K562 (cell line): ENCODE measurements around the gene SEC16A. TPM values are rescaled to one million over a fixed set of nuclear protein-coding genes. Genes with fewer than 3 reads are reported as not detected.
A peak's percentile ranks its signal among the peaks of the same experiment; 100 is the strongest.

Experiments
- ARID4B ChIP-seq: sonication (generic); formaldehyde crosslinking; IDR thresholded peaks from 2 replicates; pipeline ENCODE4 v1.8.0; 2022; ENCODE audit warnings: mild to moderate bottlenecking, missing genetic modification reagents
- CBX1 ChIP-seq: sonication (generic); IDR thresholded peaks from 2 replicates; pipeline ENCODE4 v1.6.1; 2016; ENCODE audit warnings: antibody characterized with exemption, low read depth, mild to moderate bottlenecking
- HOXB6 ChIP-seq: fragments of 250-450 bp; sonication (Bioruptor Pico); IDR thresholded peaks from 2 replicates; pipeline ENCODE4 v1.5.1; 2022; ENCODE audit warnings: mild to moderate bottlenecking, borderline replicate concordance
- KLF6 ChIP-seq: fragments of 250-450 bp; sonication (Bioruptor Pico); IDR thresholded peaks from 2 replicates; pipeline ENCODE4 v1.4.0; 2020; ENCODE audit warnings: mild to moderate bottlenecking, moderate library complexity, borderline replicate concordance
- MTA3 ChIP-seq: fragments of 450-650 bp; formaldehyde crosslinking; IDR thresholded peaks from 2 replicates; pipeline ENCODE4 v1.6.1; 2017; ENCODE audit warnings: mild to moderate bottlenecking, borderline replicate concordance
- NR2F6 ChIP-seq: fragments of 450-650 bp; formaldehyde crosslinking; IDR thresholded peaks from 2 replicates; pipeline ENCODE4 v1.4.0; 2020; ENCODE audit warnings: mild to moderate bottlenecking
- RFX5 ChIP-seq: IDR thresholded peaks from 2 replicates; pipeline ENCODE4 v1.6.1; 2011; ENCODE audit warnings: low read depth, mild to moderate bottlenecking, improper control_type of control experiment, low read length
- RREB1 ChIP-seq: fragments of 250-450 bp; sonication (Bioruptor Pico); IDR thresholded peaks from 2 replicates; pipeline ENCODE4 v1.4.0; 2020
- SNIP1 ChIP-seq: fragments of 450-650 bp; IDR thresholded peaks from 2 replicates; pipeline ENCODE4 v1.7.1; 2017; ENCODE audit warnings: low read depth, mild to moderate bottlenecking
- SRSF7 ChIP-seq: fragments of 200-400 bp; formaldehyde crosslinking; optimal IDR thresholded peaks from 2 replicates; pipeline ENCODE3; 2017; ENCODE audit warnings: mild to moderate bottlenecking, low read depth, low read length
- THRB ChIP-seq: fragments of 450-650 bp; formaldehyde crosslinking; conservative IDR thresholded peaks from 2 replicates; pipeline ENCODE4 v1.4.0; 2022; ENCODE audit warnings: mild to moderate bottlenecking, missing genetic modification characterization
- ZNF165 ChIP-seq: fragments of 250-450 bp; sonication (Bioruptor Pico); IDR thresholded peaks from 2 replicates; pipeline ENCODE4 v1.4.0; 2020; ENCODE audit warnings: borderline replicate concordance
- ZNF445 ChIP-seq: fragments of 250-450 bp; sonication (Bioruptor Pico); IDR thresholded peaks from 2 replicates; pipeline ENCODE4 v1.4.0; 2020; ENCODE audit warnings: low read depth, mild to moderate bottlenecking, moderate library complexity
- polyA plus RNA-seq, 8 experiments: library from polyadenylated mRNA; depleted of rRNA in 4 of 8; stranded (reverse) in 5 of 8; unstranded in 3 of 8; fragments of >200 nt; fragmentation: Nextera tagmentation in 2 of 8; fragmentation: Illumina TruSeq in 1 of 8; extraction: Ambion mirVana in 2 of 8; extraction: Trizol in 1 of 8; gene quantifications; 2 replicates each; pipeline versions ENCODE4 v1.2.1 to v1.2.3, GENCODE V29; 2011 to 2014; ENCODE audit warnings: inconsistent platforms in 1 of 8, missing spikeins in 1 of 8
- total RNA-seq, 7 experiments: library from RNA; depleted of rRNA in 6 of 7; stranded (reverse); fragments of >200 nt in 6 of 7; fragmentation: Illumina TruSeq in 2 of 7; extraction: Trizol in 2 of 7; gene quantifications; 2 replicates each; pipeline versions ENCODE4 v1.2.1 to v1.2.3, GENCODE V29; 2011 to 2021; ENCODE audit warnings: low replicate concordance in 1 of 7
- TF ChIP-seq, protein P1 (sequence below): fragments of 450-650 bp; IDR thresholded peaks from 2 replicates; pipeline ENCODE4 v1.6.1; 2018; ENCODE audit warnings: mild to moderate bottlenecking, low read depth; ENCODE audit not compliant: partially characterized antibody

The SEC16A gene
- total and polyA plus RNA-seq, 9 of the 15 experiments (the other 6 are each of a cell fraction or from before 2014, with no cell fraction given): 8.3 to 62.8 (median 14.0) TPM

DNA sequence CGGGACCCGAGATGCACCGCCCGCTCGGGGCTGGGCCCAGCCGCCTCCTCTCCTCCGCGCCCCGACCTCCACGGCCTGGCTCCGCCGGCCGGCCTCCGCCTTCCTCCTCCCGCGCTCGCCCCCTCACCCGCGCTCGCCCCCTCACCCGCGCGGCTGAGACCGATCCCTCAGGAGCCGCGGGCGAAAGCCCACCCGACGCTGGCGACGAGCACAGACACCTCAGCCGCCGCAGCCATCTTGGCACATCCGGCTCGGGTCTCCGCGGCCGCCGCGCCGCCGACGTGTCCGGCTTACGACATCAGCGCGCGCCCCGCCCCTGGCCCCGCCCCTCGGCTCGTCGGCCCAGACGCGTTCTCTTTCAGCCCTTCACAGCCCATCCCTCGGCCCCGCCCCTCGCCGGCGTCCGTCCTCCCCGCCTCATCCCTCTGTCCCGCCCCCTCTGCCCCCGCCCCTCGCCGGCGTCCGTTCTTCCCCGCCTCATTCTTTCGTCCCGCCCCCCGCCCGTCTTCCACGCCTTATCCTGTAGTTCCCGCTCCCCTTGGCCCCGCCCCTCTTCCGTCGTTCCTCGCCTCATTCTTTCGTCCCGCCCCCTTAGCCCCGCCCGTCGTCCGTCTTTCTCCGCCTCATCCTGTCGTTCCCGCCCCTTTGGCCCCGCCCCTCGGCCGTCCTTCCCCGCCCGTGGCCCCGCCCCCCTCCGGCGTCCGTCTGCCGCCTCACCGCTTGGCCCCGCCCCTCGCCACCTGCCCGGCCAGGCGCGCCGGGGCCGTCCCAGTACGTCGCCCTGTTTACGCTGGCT lies at the start of gene SEC16A (continued):
- TF ChIP-seq ARID4B: peak; percentile 61; the same call in 1 of the 2 replicates
- TF ChIP-seq MTA3: peak; percentile 64; the same call in 1 of the 2 replicates
- no peak for TF ChIP-seq SRSF7
- no peak for TF ChIP-seq KLF6 (CRISPR knock-in tag)
- no peak for TF ChIP-seq ZNF165 (CRISPR knock-in tag)
- no peak for TF ChIP-seq RREB1 (CRISPR knock-in tag)
- TF ChIP-seq SNIP1: no peak
- no peak for TF ChIP-seq THRB (CRISPR knock-in tag)
- no peak for TF ChIP-seq RFX5
- TF ChIP-seq NR2F6: no peak
- TF ChIP-seq HOXB6: no peak
- TF ChIP-seq CBX1: 0 out of 2 replicates have a peak, but pooled peaks have one; percentile 26
- TF ChIP-seq ZNF445: no peak
- TF ChIP-seq, protein P1, sequence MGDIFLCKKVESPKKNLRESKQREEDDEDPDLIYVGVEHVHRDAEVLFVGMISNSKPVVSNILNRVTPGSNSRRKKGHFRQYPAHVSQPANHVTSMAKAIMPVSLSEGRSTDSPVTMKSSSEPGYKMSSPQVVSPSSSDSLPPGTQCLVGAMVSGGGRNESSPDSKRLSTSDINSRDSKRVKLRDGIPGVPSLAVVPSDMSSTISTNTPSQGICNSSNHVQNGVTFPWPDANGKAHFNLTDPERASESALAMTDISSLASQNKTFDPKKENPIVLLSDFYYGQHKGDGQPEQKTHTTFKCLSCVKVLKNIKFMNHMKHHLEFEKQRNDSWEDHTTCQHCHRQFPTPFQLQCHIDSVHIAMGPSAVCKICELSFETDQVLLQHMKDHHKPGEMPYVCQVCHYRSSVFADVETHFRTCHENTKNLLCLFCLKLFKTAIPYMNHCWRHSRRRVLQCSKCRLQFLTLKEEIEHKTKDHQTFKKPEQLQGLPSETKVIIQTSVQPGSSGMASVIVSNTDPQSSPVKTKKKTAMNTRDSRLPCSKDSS: no peak
